Smooth muscle cell (in vitro differentiated cells): ENCODE data around the gene SLC39A8. TPM values are rescaled to one million over a fixed set of nuclear protein-coding genes. Genes with fewer than 3 reads are reported as not detected.
"Not testable (repeated sequence)": the region's sequence is repeated elsewhere in the genome, so short reads cannot be mapped to it uniquely, and the experiment has no call there.

ENCODE experiments used
- DNase-seq: peaks from one replicate; lab custom pipeline; 2025; ENCODE audit not compliant: unreplicated experiment; lab: John Stamatoyannopoulos, UW
- H2AFZ ChIP-seq: fragments of 200-600 bp; sonication (generic); 2 replicates; pipeline ENCODE4 v1.6.0; 2016; ENCODE audit warnings: antibody characterized with exemption, low read depth, mild to moderate bottlenecking
- H3F3A ChIP-seq: fragments of 200-600 bp; sonication (generic); 2 replicates; pipeline ENCODE4 v1.6.0; 2017; ENCODE audit warnings: antibody characterized with exemption, low read depth
- H3K27ac ChIP-seq: fragments of 200-600 bp; sonication (generic); 2 replicates; pipeline ENCODE4 v1.5.1; 2016; ENCODE audit warnings: low read depth, mild to moderate bottlenecking
- H3K27me3 ChIP-seq: fragments of 200-600 bp; sonication (generic); 2 replicates; pipeline ENCODE4 v1.6.1; 2016; ENCODE audit warnings: low read depth, mild to moderate bottlenecking
- H3K36me3 ChIP-seq: fragments of 200-600 bp; sonication (generic); 2 replicates; pipeline ENCODE4 v1.5.1; 2016; ENCODE audit warnings: low read depth
- H3K4me1 ChIP-seq: fragments of 200-600 bp; sonication (generic); 2 replicates; pipeline ENCODE4 v1.5.1; 2016; ENCODE audit warnings: low read depth
- H3K4me2 ChIP-seq: fragments of 200-600 bp; sonication (generic); 2 replicates; pipeline ENCODE4 v1.6.0; 2016; ENCODE audit warnings: mild to moderate bottlenecking
- H3K4me3 ChIP-seq: fragments of 200-600 bp; sonication (generic); 2 replicates; pipeline ENCODE4 v1.5.1; 2016; ENCODE audit warnings: mild to moderate bottlenecking
- H3K79me2 ChIP-seq: fragments of 200-600 bp; sonication (generic); 2 replicates; pipeline ENCODE4 v1.6.0; 2016; ENCODE audit warnings: low read depth, mild to moderate bottlenecking
- H3K9ac ChIP-seq: fragments of 200-600 bp; sonication (generic); 2 replicates; pipeline ENCODE4 v1.6.0; 2016; ENCODE audit warnings: low read depth
- H3K9me3 ChIP-seq: fragments of 200-600 bp; sonication (generic); replicated peaks from 2 replicates; pipeline ENCODE4 v1.5.1; 2016; ENCODE audit warnings: low read depth
- H4K20me1 ChIP-seq: fragments of 200-600 bp; sonication (generic); 2 replicates; pipeline ENCODE4 v1.6.0; 2016; ENCODE audit warnings: low read depth
- CTCF ChIP-seq: fragments of 200-600 bp; sonication (generic); IDR thresholded peaks from 2 replicates; pipeline ENCODE4 v1.5.1; 2017; ENCODE audit warnings: borderline replicate concordance, mild to moderate bottlenecking, antibody characterized with exemption; ENCODE audit not compliant: insufficient read depth, poor library complexity, severe bottlenecking
- WGBS: methylation state at CpG from one replicate; pipeline ENCODE4 v1.1.7; 2016; ENCODE audit warnings: low lambda C conversion rate; 5-methylcytosine and 5-hydroxymethylcytosine counted together
- polyA plus RNA-seq: library from polyadenylated mRNA; unstranded; fragments of >200 nt; fragmentation: Nextera tagmentation; extraction: Ambion mirVana; gene quantifications from 2 replicates; pipeline ENCODE4 v1.2.1, GENCODE V29; 2016
- total RNA-seq: library from RNA; depleted of rRNA; stranded (reverse); fragments of >200 nt; gene quantifications from 2 replicates; pipeline ENCODE4 v1.2.3, GENCODE V29; 2014

SLC39A8 gene
- total and polyA plus RNA-seq, 2 experiments from 2014 or later, result 3.7 to 16.1 TPM

- H3K4me3 ChIP-seq, result no peak overlapping the region
- H3K27me3 ChIP-seq, result no peaks in the 10 kb centered on the region
- H3K79me2 ChIP-seq, result no peaks in the 10 kb centered on the region
- no peak overlapping the region for H3K4me2 ChIP-seq
- no peak for TF ChIP-seq CTCF
- no peak overlapping the region for H3K9ac ChIP-seq
- H3K36me3 ChIP-seq, result no peaks in the 10 kb centered on the region
- H3F3A ChIP-seq, result no peaks in the 10 kb centered on the region
- no peak overlapping the region for H2AFZ ChIP-seq
- H3K4me1 ChIP-seq, result no peaks in the 10 kb centered on the region
- no peaks in the 10 kb centered on the region for H4K20me1 ChIP-seq
- no peaks in the 10 kb centered on the region for H3K9me3 ChIP-seq
- H3K27ac ChIP-seq, result no peak overlapping the region
- no peak for DNase-seq
Observed at GRCh38 chr4:102388611-102389010, 43.3 kb upstream of the SLC39A8 start.

- Histone ChIP-seq H3K27ac (no peak overlapping the region), H3K4me1 (no peaks in the 10 kb centered on the region), H3K9me3 (no peaks in the 10 kb centered on the region), H3K4me3 (no peak overlapping the region), H3K4me2 (no peak overlapping the region), H3K9ac (no peak overlapping the region), H2AFZ (no peak overlapping the region), H3K27me3 (no peaks in the 10 kb centered on the region), H3K36me3 (no peaks in the 10 kb centered on the region), H3K79me2 (no peaks in the 10 kb centered on the region), H4K20me1 (no peaks in the 10 kb centered on the region), H3F3A (no peaks in the 10 kb centered on the region)
- 9% methylated on average over 2 of the region's 2 CpGs for WGBS
- TF ChIP-seq CTCF, result no peak
- no peak for DNase-seq
Observed at GRCh38 chr4:102387552-102388150, 42.4 kb upstream of the SLC39A8 start.

GRCh38 chr4:102386966-102387365 lies 41.7 kb upstream of the SLC39A8 start:
- Histone ChIP-seq H3K27ac (no peak overlapping the region), H3K27me3 (no peaks in the 10 kb centered on the region), H3K4me2 (no peak overlapping the region), H3K4me1 (no peaks in the 10 kb centered on the region), H3K36me3 (no peaks in the 10 kb centered on the region), H3K4me3 (no peak overlapping the region), H3F3A (no peaks in the 10 kb centered on the region), H4K20me1 (no peaks in the 10 kb centered on the region), H3K9me3 (no peaks in the 10 kb centered on the region), H3K9ac (no peak overlapping the region), H2AFZ (no peak overlapping the region), H3K79me2 (no peaks in the 10 kb centered on the region)
- DNase-seq, result no peak
- 96% methylated on average over 3 of the region's 3 CpGs for WGBS
- TF ChIP-seq CTCF, result no peak

GRCh38 chr4:102380253-102380652 lies 35.0 kb upstream of the SLC39A8 start:
- H3K9me3 ChIP-seq, DNase-seq, H2AFZ ChIP-seq, H3K27me3 ChIP-seq, H3K36me3 ChIP-seq, H3K27ac ChIP-seq, H3K9ac ChIP-seq, H3F3A ChIP-seq, H3K4me1 ChIP-seq, H3K79me2 ChIP-seq, H4K20me1 ChIP-seq, H3K4me3 ChIP-seq, H3K4me2 ChIP-seq: not testable (repeated sequence)
- WGBS, result 80% methylated on average over 10 of the region's 10 CpGs
